ENCODE results near the gene PLCB1.

The PLCB1 gene

GRCh38 chr20:8657664-8658063 lies 525.6 kb downstream of the PLCB1 start:
- no peak for DNase-seq (ENCODE audit: low read depth)

- no peak for DNase-seq (ENCODE audit: low read depth)
These were observed 526.0 kb downstream of the PLCB1 start for GRCh38 chr20:8658103-8658502.

DNA sequence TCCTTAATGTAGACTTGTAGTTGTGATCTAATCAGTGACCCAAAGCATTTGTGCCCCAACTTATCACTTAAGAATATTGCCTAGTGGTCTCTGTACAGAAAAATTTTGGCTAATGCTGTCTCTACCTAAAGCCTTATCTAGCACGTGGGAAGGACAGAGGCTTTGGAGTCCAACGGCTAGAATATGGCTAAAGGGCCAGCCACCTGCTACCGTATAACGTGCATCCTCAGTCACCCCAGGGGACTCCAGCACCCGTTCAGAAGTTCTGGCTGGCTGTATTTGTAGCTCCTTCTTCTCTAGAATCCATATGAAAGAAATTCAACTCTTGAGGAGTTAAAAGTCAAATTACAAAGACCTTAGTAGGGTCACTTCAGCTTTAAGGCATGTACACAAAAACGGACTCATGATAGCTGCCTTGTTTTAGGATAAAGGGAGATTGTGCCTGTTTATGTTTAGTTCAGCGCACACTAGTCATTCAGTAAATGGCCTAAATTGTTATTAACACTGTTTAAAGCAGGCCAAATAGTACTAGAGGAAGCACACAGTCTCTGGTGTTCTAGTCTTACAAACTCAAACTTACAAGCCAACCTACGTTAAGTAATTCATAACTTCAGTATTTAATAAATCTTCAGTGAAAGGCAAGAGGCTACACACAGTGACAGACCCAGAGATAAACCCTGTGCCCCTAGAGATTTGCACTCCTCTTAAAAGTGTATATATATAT lies 529.3 kb downstream of the PLCB1 start:
- no peak for DNase-seq (ENCODE audit: low read depth)

DNA sequence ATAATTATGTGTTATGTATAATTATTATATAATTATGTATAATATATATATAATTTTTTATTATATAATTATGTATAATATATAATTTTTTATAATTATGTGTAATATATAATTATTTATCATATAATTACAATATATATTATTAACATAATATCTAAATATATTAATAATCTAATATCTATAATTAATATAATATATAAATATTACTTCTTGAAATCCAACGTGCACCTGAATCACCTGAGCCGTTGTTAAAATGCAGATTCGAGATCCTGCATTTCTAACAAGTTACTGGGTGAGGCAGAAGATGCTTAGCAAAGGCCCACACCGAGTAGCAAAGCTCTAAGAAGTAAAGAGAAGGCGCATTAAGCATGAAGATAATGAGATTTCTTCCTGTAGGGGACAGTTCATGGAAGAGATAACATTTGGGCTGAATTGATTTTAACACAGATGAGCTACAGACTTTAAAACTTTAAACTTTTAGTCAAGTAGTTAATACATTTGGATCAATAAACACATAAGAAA lies 530.4 kb downstream of the PLCB1 start:
- DNase-seq (ENCODE audit: low read depth) = no peak

GRCh38 chr20:8663424-8663823 lies 531.4 kb downstream of the PLCB1 start:
- DNase-seq (ENCODE audit: low read depth) = no peak

- DNase-seq (ENCODE audit: low read depth) = no peak
These were observed 532.7 kb downstream of the PLCB1 start for GRCh38 chr20:8664778-8665177.

DNA sequence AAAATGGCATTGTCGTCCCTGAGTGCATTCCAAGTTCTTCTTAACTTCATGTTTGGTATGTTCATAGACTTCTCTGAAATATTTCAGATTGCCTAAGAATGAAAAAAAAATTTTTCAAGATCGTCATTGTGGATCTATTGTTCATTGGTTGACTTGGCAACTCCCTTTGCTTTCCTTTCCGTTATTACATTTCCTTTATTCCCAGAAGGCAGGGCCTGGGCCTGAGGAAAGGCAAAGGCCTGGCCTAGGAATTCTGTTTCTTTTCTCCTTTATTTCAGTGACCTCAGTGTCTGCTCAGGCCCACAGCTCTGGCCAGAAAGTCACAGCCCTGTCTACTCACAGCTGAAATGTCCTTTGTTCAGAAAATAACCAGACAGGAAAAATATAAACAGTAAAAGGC lies 535.2 kb downstream of the PLCB1 start:
- peak; percentile 56 for DNase-seq (ENCODE audit: low read depth)

DNA sequence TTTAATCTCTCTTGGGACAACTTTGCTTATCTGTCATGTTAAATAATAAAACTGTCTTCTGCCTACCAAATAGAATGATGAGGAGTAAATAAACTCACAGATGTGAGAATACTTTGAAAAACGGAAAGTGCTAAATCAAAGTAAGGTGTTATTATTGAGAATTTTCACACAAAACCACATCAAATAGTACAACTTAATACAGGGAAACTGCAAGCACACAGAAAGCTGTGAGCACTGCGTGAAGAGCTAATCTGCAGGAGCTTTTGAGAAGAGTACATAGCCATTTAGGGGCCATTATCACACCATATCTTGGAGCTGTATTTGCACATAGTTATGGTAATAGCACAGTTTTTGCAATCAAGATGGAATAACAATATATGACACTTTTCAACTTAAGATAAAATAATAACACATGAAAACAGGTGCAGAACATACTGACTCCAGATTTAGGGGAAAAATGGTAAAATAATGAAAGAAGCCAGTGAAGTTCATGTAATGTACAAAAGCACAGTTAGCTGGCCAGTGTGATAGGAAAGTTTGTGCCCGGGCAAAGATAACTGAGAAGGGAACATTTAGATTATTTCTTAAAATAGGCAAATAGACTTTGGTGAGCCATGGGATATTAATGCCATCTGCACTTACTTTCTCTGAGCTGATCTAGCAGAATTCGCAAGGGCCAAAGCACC lies 538.3 kb downstream of the PLCB1 start:
- DNase-seq (ENCODE audit: low read depth) = no peak

DNA sequence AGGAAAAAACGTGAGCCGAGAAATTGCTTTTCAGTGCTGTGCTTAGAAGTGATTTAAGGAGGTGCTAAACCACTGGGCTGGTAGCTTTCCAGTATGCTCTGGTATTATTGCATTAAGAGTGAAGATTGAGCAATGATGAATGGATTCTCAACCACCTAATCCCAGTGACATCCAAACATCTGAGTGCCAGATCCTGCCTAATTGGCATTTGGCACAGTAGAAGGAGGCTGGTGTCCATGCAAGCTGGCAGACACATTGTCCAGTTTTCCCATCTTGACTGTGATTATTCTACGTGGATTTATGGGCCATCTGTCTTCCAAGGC lies 538.8 kb downstream of the PLCB1 start:
- peak; percentile 40 for DNase-seq (ENCODE audit: low read depth)

DNA sequence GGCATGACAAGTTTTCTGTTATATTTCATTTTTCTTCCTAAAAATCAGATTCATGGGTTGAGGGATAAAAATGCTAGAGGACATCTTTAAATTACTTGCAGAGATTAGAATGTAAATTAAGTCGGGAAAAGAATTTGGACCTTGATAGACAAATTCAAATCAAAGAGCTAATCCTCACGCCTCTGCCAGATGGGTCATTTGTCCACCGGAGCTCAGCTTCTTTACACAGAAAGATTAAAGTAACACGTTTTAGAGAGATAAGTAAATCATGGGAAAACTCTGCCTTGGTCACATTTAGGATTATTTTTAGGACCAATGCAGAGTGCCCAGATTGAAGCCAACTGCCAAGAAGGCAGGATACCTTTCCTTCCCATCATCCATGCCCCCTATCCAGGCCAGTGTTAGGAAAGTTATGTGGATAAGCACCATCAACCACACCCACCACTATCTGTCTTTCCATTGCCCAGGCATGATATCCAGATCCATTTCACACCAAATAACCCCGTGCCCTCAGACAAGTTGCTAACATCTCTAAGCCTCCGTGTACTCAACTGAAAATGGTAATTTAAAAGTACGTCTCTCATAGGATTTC lies 539.4 kb downstream of the PLCB1 start:
- DNase-seq (ENCODE audit: low read depth) = no peak

- no peak for DNase-seq (ENCODE audit: low read depth)
These were observed 541.0 kb downstream of the PLCB1 start for GRCh38 chr20:8673116-8673515.

DNA sequence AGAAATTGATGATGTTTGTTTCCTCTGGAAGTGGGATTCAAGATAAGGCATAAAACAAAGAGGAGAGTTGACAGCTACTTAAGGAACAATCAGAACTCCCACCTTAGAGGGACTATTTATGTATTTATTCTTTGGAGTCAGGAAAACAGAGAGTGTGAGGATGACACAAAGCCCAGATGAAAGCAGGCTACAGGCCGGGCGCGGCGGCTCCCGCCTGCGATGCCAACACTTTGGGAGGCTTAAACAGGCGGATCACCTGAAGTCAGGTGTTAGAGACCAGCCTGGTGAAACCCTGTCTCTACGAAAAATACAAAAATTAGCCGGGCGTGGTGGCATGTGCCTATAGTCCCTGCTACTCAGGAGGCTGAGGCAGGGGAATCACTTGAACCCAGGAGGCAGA lies 543.8 kb downstream of the PLCB1 start:
- no peak for DNase-seq (ENCODE audit: low read depth)

DNA sequence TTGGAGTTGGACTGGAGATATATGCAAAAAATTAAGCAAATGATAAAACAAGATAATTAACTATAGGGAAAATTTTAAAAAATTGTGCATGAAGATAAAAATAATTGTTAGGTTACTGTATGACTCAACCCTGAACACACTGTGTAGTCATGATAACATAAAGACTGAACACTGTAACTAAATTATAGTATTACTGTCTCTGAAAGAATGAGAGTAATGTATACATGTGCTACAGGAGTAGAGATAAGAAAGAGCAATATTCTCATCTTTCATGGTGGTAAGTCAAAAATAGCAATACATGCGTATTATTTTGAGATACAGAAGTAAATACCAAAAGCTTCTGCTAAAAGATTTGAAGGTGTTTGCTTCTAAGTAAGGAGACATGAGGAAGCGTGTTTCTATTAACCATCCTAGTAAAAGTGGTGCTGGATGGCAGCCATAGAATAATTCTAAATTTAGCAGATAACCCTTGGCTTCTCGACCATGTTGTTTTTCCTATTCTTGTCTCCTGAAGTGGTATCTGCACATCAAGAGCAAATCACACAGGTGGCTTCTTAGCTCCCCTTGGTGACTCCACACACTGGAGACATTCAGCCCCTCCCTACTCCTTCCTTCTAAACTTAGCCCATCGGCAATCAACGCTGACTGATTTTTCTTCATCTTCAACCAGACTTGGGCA lies 546.2 kb downstream of the PLCB1 start:
- no peak for DNase-seq (ENCODE audit: low read depth)

DNA sequence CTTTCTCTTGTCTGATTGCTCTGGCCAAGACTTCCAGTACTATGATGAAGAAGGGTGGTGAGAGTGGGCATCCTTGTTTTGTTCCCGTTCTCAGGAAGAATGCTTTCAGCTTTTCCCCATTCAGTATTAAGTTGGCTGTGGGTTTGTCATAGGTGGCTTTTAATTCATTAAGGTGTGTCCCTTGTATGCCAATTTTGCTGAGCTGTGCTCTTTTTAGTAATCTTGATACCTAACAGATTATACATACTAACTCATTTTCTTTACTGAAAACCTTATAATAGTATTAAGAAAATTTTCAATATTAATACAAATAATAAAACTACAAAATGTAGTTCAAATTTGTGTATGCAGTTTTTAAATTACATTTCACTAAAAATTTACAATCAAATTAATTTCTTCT lies 557.3 kb downstream of the PLCB1 start:
- DNase-seq (ENCODE audit: low read depth) = no peak

GRCh38 chr20:8690074-8690473 lies 558.0 kb downstream of the PLCB1 start:
- DNase-seq (ENCODE audit: low read depth) = no peak

GRCh38 chr20:8693709-8694108 lies 561.6 kb downstream of the PLCB1 start:
- DNase-seq (ENCODE audit: low read depth) = peak; percentile 67

DNA sequence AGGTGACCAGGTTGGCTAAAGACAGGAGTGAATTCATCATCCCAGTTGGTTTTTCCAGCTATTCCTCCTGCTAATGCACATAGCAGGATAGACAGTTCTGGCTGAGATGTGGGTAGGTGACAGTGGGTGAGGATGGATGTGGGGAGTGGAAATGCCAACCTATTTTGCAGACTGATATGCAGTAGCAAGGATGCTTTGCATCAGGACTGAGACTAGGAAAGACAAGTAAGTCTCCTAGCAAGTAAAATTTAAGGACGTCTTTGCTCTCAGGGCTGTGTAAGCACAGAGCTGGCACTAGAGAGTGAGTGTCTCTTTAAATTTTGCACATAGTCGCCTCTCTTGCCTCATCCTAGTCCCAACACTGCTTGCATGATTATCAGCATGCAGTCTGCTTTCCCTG lies 568.7 kb downstream of the PLCB1 start:
- no peak for DNase-seq (ENCODE audit: low read depth)

DNA sequence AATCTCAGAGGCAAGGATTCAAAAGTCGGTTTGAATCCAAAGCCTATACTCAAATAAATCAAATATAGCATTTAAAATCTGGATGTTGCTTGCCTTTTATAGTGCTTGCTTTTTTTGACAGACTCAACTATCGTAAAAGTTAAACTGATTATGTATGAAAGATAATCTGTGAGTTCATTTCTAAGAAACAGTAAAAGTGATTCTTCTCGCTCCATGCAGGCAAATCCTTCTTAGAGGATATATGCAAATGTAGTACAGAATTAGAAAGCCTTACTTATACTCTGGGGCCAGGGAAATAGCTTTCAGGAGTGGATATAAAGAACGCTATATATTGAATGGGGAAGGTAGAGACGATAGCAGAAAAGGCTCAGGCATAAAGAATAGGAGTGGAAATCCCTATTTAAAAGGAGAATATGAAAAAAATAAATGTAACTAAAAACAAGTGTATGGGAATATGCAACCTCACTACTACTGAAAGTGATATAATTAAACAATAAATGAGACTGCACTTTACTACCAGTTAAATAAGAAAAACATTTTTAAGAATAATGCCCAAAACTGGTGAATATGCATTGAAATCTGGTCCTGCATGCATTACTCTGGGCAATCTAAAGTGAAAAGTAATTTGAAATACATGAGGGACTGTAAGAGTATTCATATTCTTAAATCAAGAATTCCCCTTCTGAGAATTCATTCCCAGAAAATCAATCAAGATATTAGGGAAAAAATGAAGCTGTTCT lies 575.1 kb downstream of the PLCB1 start:
- no peak for DNase-seq (ENCODE audit: low read depth)

DNA sequence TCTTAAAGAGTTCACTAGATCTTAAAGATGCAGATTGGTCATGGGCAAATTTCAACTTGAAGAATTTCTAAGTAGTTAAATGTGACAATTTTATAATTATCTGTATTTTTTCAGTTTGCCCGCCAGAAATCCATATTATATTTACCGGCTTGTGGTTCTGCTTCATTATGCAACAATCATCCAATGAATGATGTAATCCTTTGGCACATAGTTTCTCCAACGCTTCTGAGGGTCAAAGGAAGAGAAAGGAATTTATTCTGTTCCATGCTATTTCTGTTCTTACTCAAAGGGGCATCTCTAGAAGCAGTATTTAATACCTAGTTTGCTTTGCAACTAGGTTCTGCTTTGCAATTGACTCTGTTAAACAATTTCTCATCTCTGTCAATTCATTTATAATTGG lies 577.6 kb downstream of the PLCB1 start:
- DNase-seq (ENCODE audit: low read depth) = no peak

GRCh38 chr20:8711501-8711900 lies 579.4 kb downstream of the PLCB1 start:
- no peak for DNase-seq (ENCODE audit: low read depth)

DNA sequence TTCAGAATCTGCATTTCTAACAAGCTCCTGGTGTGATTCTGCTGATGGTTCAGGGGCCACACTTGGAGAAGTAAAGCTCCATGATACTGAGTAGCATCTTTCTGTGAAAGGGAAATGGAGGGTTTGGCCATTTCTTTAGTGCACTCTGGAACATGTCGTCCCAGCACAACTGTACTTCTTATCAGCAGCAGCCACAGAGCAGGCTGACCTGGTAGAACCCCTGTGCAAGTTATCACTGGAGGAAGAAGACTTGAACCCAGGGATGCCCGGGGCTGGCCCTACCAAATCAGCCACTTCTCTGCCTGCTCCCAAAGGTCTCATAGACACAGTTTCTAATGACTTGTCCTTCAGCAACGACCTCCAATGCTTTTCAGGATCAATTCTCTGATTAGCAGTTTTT lies 582.1 kb downstream of the PLCB1 start:
- no peak for DNase-seq (ENCODE audit: low read depth)

DNA sequence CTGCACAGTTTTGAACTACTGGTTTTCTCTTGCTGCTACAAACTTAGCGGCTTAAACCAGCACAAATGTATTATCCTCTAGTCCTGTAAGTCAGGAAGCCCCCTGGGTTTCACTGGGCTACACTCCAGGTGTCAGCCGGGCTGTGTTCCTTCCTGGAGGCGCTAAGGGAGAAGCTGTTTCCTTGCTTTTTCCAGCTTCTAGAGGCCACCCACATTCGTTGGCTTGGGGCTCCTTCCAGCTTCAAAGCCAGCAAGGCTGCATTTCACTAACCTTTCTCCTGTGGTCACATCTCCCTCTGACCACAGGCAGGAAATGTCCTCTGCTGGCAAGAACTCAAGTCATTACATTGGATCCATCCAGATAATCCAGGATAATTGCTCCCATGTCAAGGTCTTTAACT lies 586.2 kb downstream of the PLCB1 start:
- DNase-seq (ENCODE audit: low read depth) = no peak

Measured in stromal cell of bone marrow (primary cell).